HG03108 (cell line): Measurements from ENCODE around the gene OSBPL3.
"Not testable (repeated sequence)": the region's sequence is repeated elsewhere in the genome, so short reads cannot be mapped to it uniquely, and the experiment has no call there.

Experiments used
- ATAC-seq: cut with Tn5 transposase; IDR thresholded peaks from one replicate; pipeline ENCODE4 v1.9.1; 2021; ENCODE audit warnings: moderate library complexity; ENCODE audit not compliant: unreplicated experiment

The OSBPL3 gene

DNA sequence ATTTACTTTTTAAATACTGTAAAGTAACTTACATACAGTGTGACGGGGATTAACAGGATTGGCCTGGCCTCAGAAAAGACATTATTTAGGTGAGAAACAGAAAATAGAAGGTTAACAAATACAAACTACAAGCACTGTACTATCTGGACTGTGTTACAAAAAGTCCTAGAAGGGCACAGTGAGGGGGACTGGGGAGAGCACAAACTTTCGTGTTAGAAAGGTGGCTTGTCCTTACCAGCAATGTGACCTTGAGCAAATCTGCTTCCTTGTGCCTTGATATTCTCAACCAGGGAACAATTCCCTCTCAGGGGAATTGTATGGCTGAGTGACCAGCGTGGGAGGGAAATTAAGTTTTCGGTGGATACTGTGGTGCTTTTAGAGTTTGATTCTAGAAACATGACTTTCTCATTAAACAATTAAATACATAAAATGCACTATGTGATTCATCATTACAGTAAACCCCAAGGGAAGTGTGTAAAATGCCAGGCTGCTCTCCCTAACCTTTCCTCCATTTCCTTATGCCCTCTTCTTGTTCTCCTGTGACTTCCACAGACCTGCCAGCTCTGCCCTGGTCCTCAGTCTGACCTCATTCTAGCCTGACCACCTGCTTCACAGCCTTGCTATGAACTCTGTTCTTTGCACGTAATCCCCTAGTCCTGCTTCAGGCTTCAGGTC, 57.7 kb downstream of the OSBPL3 start:
- no peak for ATAC-seq

- ATAC-seq: no peak
Measured at GRCh38 chr7:24921362-24921679, 58.7 kb downstream of the OSBPL3 start.

DNA sequence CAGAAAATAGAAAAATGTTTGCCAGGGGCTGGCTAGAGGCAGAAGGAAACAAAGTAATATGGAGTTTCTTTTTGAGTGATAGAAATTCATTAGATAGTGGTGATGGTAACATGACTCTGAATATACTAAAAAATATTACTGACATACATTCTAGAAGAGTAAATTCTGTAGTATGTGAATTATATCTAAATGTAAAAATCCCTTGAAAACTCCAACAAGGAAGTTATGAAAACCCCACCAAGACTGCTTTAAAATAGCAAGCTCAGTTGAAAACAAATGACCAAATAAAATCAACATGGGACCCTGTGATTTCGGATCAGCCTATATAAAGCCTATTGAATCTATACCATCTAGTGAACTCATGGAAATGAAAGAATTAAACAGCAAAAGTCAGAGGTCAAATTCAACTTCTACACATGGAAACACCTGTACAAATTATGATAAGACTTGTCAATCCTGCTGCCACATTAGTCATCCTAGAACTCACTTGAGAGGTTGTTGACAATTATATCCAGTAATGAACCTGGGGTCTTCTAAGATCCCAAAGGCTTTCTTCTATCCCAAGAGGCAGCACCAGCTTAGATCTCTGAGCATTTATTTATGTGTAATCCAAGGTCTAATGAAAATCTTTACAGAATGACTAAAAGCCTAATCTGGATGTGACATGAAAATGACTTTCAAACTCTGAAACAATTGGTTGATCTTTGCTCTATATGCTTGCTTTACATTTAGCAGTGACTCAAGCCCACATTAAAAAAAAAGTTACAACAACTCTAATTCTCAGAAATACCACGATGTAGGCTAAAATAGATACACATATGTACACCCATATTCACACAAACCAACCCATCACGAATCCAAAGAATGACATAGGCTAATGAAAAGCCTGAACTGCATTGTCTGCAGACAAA, 59.3 kb downstream of the OSBPL3 start:
- ATAC-seq: no peak

DNA sequence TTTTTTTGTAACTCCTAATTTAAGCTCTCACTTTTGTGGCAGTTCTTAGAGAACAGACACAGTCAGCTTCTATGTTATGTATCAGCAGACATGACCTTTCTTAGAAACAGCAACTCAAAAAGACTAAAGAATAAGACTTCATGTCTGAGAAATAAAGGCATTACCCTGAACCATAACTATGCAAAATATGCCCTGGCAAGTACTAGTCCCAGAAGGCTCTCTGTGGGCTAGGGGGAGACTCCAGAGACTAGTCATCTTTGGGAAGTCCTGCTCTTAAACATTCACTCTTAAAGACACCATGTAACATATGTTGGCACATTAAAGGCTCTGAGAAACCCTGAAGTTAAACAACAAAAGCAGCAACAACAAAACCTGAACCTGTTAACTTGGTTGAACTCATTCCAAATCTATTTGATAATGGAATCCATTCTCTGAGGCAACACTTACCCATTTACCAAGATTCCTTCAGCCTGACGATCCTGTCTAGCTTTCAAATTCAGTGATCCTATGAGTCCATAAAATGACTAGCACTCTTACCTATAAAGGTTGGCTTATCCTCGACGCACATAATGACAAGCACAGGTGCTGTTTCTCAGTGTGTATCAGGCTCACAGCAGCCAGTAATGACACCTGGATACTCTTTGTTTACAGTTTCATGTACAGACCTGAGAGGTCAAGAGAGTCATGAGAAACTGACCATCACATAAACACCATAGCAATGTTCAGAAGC, 62.3 kb downstream of the OSBPL3 start:
- peak; percentile 49 for ATAC-seq

DNA sequence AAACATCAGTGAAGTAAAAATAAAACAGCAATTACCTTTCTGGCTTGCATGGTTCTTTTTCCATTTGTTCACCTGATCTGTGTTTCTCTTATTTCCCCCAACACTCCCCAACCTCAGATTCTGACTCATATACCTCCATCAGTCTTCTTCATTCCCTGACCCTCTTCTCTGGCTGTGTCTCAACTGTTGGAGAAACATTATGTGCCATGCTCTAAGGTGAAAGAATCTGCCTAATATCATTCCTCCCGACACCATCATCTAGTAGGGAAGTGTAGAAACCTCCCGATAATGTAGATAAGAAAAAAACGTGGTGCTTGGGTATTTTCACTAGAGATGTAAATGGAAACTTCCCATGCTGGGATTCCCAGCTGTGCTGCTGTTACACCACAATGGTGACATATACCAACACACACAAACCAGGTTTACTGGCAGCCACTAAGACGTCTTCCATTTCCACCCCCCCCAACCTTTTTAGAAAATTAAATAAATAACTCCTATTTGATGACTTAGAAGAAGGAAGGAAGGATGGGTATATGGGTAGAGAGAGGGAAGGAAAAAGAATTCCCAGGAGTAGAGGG, 63.4 kb downstream of the OSBPL3 start:
- ATAC-seq: no peak

- no peak for ATAC-seq
Measured at GRCh38 chr7:24914465-24914859, 65.5 kb downstream of the OSBPL3 start.

DNA sequence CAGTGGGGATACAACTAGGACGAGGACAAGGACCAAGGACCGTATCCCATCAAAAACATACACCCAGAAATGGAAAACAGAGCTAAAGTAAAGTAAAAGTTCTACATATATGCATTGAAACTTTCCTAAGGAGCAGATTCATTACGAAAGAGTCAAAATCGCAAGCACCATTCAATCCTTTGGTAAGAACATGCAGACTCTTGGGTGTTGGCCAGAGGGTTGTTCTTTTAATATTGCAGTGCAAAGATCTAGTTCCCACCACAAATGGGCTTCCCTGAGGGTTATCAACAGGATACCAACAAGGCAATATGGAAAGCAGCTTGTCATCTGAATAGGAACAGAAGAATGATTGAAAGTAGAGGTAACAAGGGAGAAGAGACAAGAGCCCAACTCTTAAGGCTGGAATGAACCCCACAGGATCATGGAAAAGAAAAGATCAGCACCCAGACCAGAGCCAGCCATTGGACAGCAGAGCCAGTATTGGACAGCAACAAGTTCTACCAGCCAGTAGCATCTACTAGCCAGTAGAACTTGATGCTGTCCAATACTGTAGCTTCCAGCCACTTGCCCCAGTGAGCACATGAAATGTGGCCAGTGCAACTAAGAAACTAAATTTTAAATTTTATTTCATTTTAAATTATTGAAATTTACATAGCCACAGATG, 66.0 kb downstream of the OSBPL3 start:
- no peak for ATAC-seq

DNA sequence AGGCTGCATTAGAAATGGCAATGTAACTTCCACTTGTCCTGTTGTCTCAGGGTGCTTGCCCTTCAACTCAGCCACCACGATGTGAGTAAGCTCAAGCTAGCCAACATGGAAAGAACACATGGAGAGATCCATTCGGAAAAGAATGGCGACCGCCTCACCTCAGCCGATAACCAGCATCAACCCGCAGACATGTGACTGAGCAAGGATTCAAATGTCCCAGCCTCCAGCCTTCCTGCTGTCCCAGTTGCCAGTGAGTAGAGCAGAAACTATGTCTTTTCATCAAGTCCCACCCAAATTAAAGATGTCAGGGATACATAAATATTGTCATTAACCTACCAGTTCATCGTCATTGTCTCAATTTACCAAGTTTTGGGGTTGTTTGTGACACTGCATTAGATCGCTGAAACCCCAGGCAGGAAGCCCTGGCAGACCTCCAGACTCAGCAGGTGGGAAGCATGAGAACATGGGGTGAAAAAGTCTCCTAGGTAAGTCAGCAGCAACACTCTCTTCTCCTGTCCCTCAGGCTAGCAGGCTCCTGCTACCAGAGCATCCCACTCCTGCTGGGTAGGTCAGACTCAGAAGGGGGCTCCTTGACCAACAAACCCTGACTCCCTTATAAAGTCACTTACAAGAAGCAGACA, 67.0 kb downstream of the OSBPL3 start:
- ATAC-seq: no peak

GRCh38 chr7:24912424-24912823, 67.6 kb downstream of the OSBPL3 start:
- ATAC-seq: no peak

GRCh38 chr7:24911213-24911603, 68.8 kb downstream of the OSBPL3 start:
- peak; percentile 32 for ATAC-seq

DNA sequence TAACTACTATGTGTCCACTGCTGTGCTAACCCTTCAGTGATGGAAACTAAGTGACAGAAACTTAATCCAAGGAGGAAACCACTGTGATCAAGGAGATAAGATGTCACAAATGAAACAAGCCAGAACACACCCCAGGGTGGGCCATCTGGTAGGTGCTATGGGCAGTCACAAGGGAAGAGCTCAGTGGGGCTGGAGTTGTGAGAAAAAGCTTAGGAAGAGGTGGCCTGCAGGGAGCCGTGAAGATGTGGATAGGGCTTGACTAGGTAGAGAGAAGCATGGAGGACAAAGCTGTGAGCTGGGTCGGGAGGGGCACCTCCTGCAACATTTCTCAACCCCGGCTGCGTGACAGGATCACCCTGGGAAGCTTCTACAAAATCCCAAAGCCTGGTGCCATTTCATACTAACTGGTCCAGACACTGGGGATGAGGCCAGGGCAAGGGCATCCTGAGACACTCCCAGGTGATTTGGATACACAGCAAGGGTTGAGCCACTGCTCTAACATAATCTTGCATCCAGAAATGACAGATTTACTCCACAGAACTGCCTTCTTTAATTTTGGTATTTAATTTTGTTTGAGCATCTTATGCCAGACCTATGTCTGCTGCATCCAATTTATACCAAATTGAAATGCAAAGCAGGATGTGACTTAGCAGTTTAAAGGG, 69.3 kb downstream of the OSBPL3 start:
- ATAC-seq: no peak

GRCh38 chr7:24908727-24909126, 71.3 kb downstream of the OSBPL3 start:
- no peak for ATAC-seq

DNA sequence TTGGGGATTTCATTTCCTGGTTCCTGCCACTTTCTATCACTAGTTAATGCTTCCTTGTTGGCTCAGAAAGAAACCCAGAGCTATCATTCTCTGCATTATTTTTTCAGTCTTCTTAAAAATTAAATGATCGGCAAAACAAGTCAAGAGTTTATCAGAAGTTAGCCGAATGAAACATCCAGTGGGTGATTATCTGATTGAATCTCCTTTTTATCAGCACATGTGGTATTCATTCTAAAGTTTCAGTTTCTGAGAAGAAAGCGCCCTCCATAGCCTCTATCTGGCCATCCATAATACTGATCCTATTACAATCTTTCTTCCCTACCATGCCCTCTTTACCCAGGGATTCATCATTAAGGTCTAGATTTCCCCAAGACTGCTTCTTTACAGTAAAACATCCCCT, 71.8 kb downstream of the OSBPL3 start:
- no peak for ATAC-seq

GRCh38 chr7:24907311-24907886, 72.6 kb downstream of the OSBPL3 start:
- ATAC-seq: peak; percentile 42

DNA sequence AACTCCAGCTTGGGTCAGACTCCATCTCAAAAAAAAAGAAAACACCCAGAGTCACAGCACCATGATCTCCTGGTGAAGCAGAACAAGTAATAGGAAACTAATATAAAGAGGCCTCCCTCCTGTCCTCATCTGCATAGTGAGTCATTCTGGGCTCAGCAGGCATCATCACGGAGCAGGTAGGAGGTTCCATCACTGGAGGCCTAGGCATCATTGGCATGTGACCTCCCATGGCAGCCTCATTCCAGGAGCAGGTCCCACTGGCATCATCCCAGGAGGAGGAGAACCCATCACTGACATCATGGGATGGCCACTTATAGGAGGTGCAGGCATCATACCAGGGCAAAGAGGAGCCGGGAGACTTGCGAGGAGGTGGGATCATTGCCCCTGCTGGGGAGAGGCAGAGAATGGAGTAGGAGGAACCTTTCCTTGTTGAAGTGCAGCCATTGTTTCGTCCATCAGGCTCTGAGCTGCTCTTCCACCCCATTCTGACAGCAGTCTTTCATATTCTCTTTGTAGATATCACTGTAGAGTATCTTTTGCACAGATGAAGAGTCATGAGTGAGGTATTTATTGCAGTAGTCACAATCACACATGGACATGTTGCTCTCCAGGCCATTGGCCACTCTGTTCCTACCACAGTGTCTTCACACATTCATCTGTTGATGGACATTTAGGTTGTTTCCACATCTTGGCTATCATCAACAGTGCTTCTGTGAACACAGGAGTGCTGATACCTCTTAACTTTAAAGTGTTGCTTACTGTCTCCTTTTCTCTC, 73.8 kb downstream of the OSBPL3 start:
- no peak for ATAC-seq

- not testable (repeated sequence) for ATAC-seq
Measured at GRCh38 chr7:24903992-24904391, 76.0 kb downstream of the OSBPL3 start.

GRCh38 chr7:24903559-24903958, 76.4 kb downstream of the OSBPL3 start:
- no peak for ATAC-seq

- ATAC-seq: no peak
Measured at GRCh38 chr7:24902931-24903330, 77.0 kb downstream of the OSBPL3 start.

GRCh38 chr7:24902276-24902675, 77.7 kb downstream of the OSBPL3 start:
- ATAC-seq: no peak
